ENCODE data around the gene TESMIN.

Gene TESMIN

GRCh38 chr11:68710409-68710808 is 40.9 kb downstream of the TESMIN start:
- Histone ChIP-seq H3K27me3 (peaks cover 0 to 16% of the 10 kb centered on the region in 2 donors), H3K36me3 (no peaks in the 10 kb centered on the region), H3K4me1 (no peaks in the 10 kb centered on the region), H3K4me3 (no peak overlapping the region), H3K27ac (no peak overlapping the region), H3K9me3 (no peaks in the 10 kb centered on the region)
- no peak for DNase-seq
- TF ChIP-seq CTCF (IDR thresholded peaks at IDR 0.05), result no peak
- intact Hi-C loops (cut with DNase I; ENCODE audit: low total_unique reads), result no loop called here

GRCh38 chr11:68709062-68709461 is 42.3 kb downstream of the TESMIN start:
- no peak overlapping the region for H3K4me3 ChIP-seq
- no peaks in the 10 kb centered on the region for H3K36me3 ChIP-seq
- H3K27me3 ChIP-seq, result peaks cover 0 to 10% of the 10 kb centered on the region in 2 donors
- no peak overlapping the region for H3K27ac ChIP-seq
- no peaks in the 10 kb centered on the region for H3K9me3 ChIP-seq
- no peak for TF ChIP-seq CTCF (IDR thresholded peaks at IDR 0.05)
- intact Hi-C loops (cut with DNase I; ENCODE audit: low total_unique reads), result no loop called here
- H3K4me1 ChIP-seq, result no peaks in the 10 kb centered on the region
- no peak for DNase-seq

GRCh38 chr11:68707527-68707926 is 43.8 kb downstream of the TESMIN start:
- TF ChIP-seq CTCF (IDR thresholded peaks at IDR 0.05), result no peak
- no peak for DNase-seq
- no peaks in the 10 kb centered on the region for H3K4me1 ChIP-seq
- no peak overlapping the region for H3K4me3 ChIP-seq
- no peak overlapping the region for H3K27ac ChIP-seq
- H3K9me3 ChIP-seq, result no peaks in the 10 kb centered on the region
- intact Hi-C loops (cut with DNase I; ENCODE audit: low total_unique reads), result no loop called here
- H3K36me3 ChIP-seq, result no peaks in the 10 kb centered on the region
- peaks cover 0 to 7% of the 10 kb centered on the region in 2 donors for H3K27me3 ChIP-seq

- no peak overlapping the region for H3K4me3 ChIP-seq
- no peaks in the 10 kb centered on the region for H3K4me1 ChIP-seq
- H3K27ac ChIP-seq, result no peak overlapping the region
- no peaks in the 10 kb centered on the region for H3K36me3 ChIP-seq
- DNase-seq, result no peak
- no peaks in the 10 kb centered on the region for H3K9me3 ChIP-seq
- intact Hi-C loops (cut with DNase I; ENCODE audit: low total_unique reads), result no loop called here
- peaks cover 0 to 17% of the 10 kb centered on the region in 2 donors for H3K27me3 ChIP-seq
- no peak for TF ChIP-seq CTCF (IDR thresholded peaks at IDR 0.05)
These were observed 46.4 kb downstream of the TESMIN start for GRCh38 chr11:68704887-68705286.

GRCh38 chr11:68698993-68699392 is 52.3 kb downstream of the TESMIN start:
- no peak for DNase-seq
- intact Hi-C loops (cut with DNase I; ENCODE audit: low total_unique reads), result no loop called here
- Histone ChIP-seq H3K36me3 (no peaks in the 10 kb centered on the region), H3K4me1 (no peaks in the 10 kb centered on the region), H3K27me3 (peaks cover 0 to 17% of the 10 kb centered on the region in 2 donors), H3K9me3 (peaks cover 0 to 10% (median 4%) of the 10 kb centered on the region in 3 donors), H3K27ac (no peak overlapping the region), H3K4me3 (no peak overlapping the region)
- TF ChIP-seq CTCF (IDR thresholded peaks at IDR 0.05), result no peak

- intact Hi-C loops (cut with DNase I; ENCODE audit: low total_unique reads), result loop anchor here (2.0 kb wide), 1 partner anchor 71 kb away; no protein-coding TSS in a partner anchor
- DNase-seq, result no peak
- Histone ChIP-seq H3K4me3 (no peak overlapping the region), H3K36me3 (no peaks in the 10 kb centered on the region), H3K4me1 (no peaks in the 10 kb centered on the region), H3K9me3 (peaks cover 0 to 10% (median 4%) of the 10 kb centered on the region in 3 donors), H3K27ac (no peak overlapping the region), H3K27me3 (peaks cover 0 to 25% of the 10 kb centered on the region in 2 donors)
- no peak for TF ChIP-seq CTCF (IDR thresholded peaks at IDR 0.05)
These were observed 55.8 kb downstream of the TESMIN start for GRCh38 chr11:68695531-68695930.
